ENCODE results near the gene FAM13A.

Gene FAM13A

GRCh38 chr4:88960576-88960975, 96.4 kb downstream of the FAM13A start:
- no peak overlapping the region for H3K4me3 ChIP-seq (ENCODE audit: control insufficient read depth, low read depth, low read length)
- TF ChIP-seq CTCF (IDR thresholded peaks at IDR 0.05; ENCODE audit: control insufficient read depth, insufficient read depth, low read depth, low read length, missing control alignments): no peak
- DNase-seq (ENCODE audit: low read depth): no peak

- TF ChIP-seq CTCF (IDR thresholded peaks at IDR 0.05; ENCODE audit: control insufficient read depth, insufficient read depth, low read depth, low read length, missing control alignments): no peak
- H3K4me3 ChIP-seq (ENCODE audit: control insufficient read depth, low read depth, low read length): no peak overlapping the region
- DNase-seq (ENCODE audit: low read depth): no peak
Observed at GRCh38 chr4:88958080-88958479, 98.9 kb downstream of the FAM13A start.

- no peak overlapping the region for H3K4me3 ChIP-seq (ENCODE audit: control insufficient read depth, low read depth, low read length)
- DNase-seq (ENCODE audit: low read depth): no peak
- TF ChIP-seq CTCF (IDR thresholded peaks at IDR 0.05; ENCODE audit: control insufficient read depth, insufficient read depth, low read depth, low read length, missing control alignments): no peak
Observed at GRCh38 chr4:88957570-88957969, 99.4 kb downstream of the FAM13A start.

- DNase-seq (ENCODE audit: low read depth): no peak
- TF ChIP-seq CTCF (IDR thresholded peaks at IDR 0.05; ENCODE audit: control insufficient read depth, insufficient read depth, low read depth, low read length, missing control alignments): no peak
Observed at GRCh38 chr4:88955580-88956380, 101.2 kb downstream of the FAM13A start.

GRCh38 chr4:88953400-88953799, 103.6 kb downstream of the FAM13A start:
- no peak overlapping the region for H3K4me3 ChIP-seq (ENCODE audit: control insufficient read depth, low read depth, low read length)
- DNase-seq (ENCODE audit: low read depth): no peak
- TF ChIP-seq CTCF (IDR thresholded peaks at IDR 0.05; ENCODE audit: control insufficient read depth, insufficient read depth, low read depth, low read length, missing control alignments): no peak

More at GRCh38 chr4:88955580-88956380, 101.2 kb downstream of the FAM13A start:
- no peak overlapping the region for H3K4me3 ChIP-seq (ENCODE audit: control insufficient read depth, low read depth, low read length)

GRCh38 chr4:88952081-88952480, 104.9 kb downstream of the FAM13A start:
- H3K4me3 ChIP-seq (ENCODE audit: control insufficient read depth, low read depth, low read length): no peak overlapping the region
- TF ChIP-seq CTCF (IDR thresholded peaks at IDR 0.05; ENCODE audit: control insufficient read depth, insufficient read depth, low read depth, low read length, missing control alignments): no peak
- DNase-seq (ENCODE audit: low read depth): no peak

All from AG09309 (cell line).